Muscle layer of duodenum (tissue), 2 donors: ENCODE results near the gene FGF21.
A peak's percentile ranks its signal among the peaks of the same experiment; 100 is the strongest.
"Not testable (repeated sequence)": the region's sequence is repeated elsewhere in the genome, so short reads cannot be mapped to it uniquely, and the experiment has no call there.

ENCODE experiments used
- H3K27ac ChIP-seq: one replicate; pipeline ENCODE4 v1.7.0; 2013; ENCODE audit warnings: mild to moderate bottlenecking, low read length
- H3K27me3 ChIP-seq: one replicate; pipeline ENCODE4 v1.7.0; 2013; ENCODE audit warnings: low read depth, mild to moderate bottlenecking, control low read depth, low read length
- H3K36me3 ChIP-seq, 2 donors: one replicate each; pipeline ENCODE4 v1.7.0; 2013; ENCODE audit warnings: low read length in 2 of 2, control low read depth in 1 of 2, mild to moderate bottlenecking in 1 of 2; ENCODE audit not compliant: insufficient read depth in 2 of 2, control insufficient read depth in 1 of 2
- H3K4me1 ChIP-seq, 2 donors: one replicate each; pipeline ENCODE4 v1.7.0; 2013; ENCODE audit warnings: low read length in 2 of 2, mild to moderate bottlenecking in 2 of 2, control low read depth in 1 of 2, moderate library complexity in 1 of 2; ENCODE audit not compliant: insufficient read depth in 2 of 2, control insufficient read depth in 1 of 2
- H3K4me3 ChIP-seq, 2 donors: one replicate each; pipeline ENCODE4 v1.7.0; 2013; ENCODE audit warnings: low read length in 2 of 2, low read depth in 1 of 2, mild to moderate bottlenecking in 1 of 2
- H3K9me3 ChIP-seq, 2 donors: one replicate each; pipeline ENCODE4 v1.7.0; 2013; ENCODE audit warnings: low read length in 2 of 2, control low read depth in 1 of 2, mild to moderate bottlenecking in 1 of 2; ENCODE audit not compliant: control insufficient read depth in 1 of 2
- donor health status: healthy.

Gene FGF21

GRCh38 chr19:48755084-48755641, at the start of gene FGF21:
Gene FGF21, plus strand, starts transcription at chr19:48755524. Its CDS starts 713 bp downstream, at chr19:48756237.
- Histone ChIP-seq H3K4me3 (no peak within 1 kb of the TSS), H3K9me3 (no peaks in the 10 kb centered on the region), H3K27ac (no peak within 1 kb of the TSS), H3K27me3 (no peaks in the 10 kb centered on the region), H3K36me3 (no peaks in the 10 kb centered on the region), H3K4me1 (peaks cover 0 to 11% of the 10 kb centered on the region in 2 donors)

- no peaks in the 10 kb centered on the region for H3K27me3 ChIP-seq
Measured at GRCh38 chr19:48708471-48708870, 46.9 kb upstream of the FGF21 start.

GRCh38 chr19:48711106-48711662, 44.1 kb upstream of the FGF21 start:
- H3K4me1 ChIP-seq, result peaks cover 7 to 23% of the 10 kb centered on the region in 2 donors
- peaks cover 0 to 3% of the 10 kb centered on the region in 2 donors for H3K9me3 ChIP-seq
- H3K27ac ChIP-seq, result no peak overlapping the region
- no peak overlapping the region for H3K4me3 ChIP-seq
- H3K36me3 ChIP-seq, result no peaks in the 10 kb centered on the region
- no peaks in the 10 kb centered on the region for H3K27me3 ChIP-seq

More at GRCh38 chr19:48708471-48708870, 46.9 kb upstream of the FGF21 start:
- peaks cover 0 to 8% of the 10 kb centered on the region in 2 donors for H3K36me3 ChIP-seq
- peaks cover 6 to 9% of the 10 kb centered on the region in 2 donors for H3K4me1 ChIP-seq
- no peak overlapping the region for H3K27ac ChIP-seq
- H3K4me3 ChIP-seq, result no peak overlapping the region
- H3K9me3 ChIP-seq, result peaks cover 0 to 3% of the 10 kb centered on the region in 2 donors

- peaks cover 7 to 34% of the 10 kb centered on the region in 2 donors for H3K4me1 ChIP-seq
- no peaks in the 10 kb centered on the region for H3K36me3 ChIP-seq
- peak overlapping the region; percentile 72 to 84 for H3K4me3 ChIP-seq
- H3K27me3 ChIP-seq, result no peaks in the 10 kb centered on the region
- peaks cover 0 to 3% of the 10 kb centered on the region in 2 donors for H3K9me3 ChIP-seq
- H3K27ac ChIP-seq, result no peak overlapping the region
Measured at GRCh38 chr19:48713041-48713863, 42.1 kb upstream of the FGF21 start.

GRCh38 chr19:48713864-48714755, 41.2 kb upstream of the FGF21 start:
- H3K4me3 ChIP-seq, result peak overlapping the region; percentile 72 to 84
- H3K4me1 ChIP-seq, result peaks cover 7 to 35% of the 10 kb centered on the region in 2 donors
- peaks cover 0 to 3% of the 10 kb centered on the region in 2 donors for H3K9me3 ChIP-seq
- peak overlapping the region; percentile 91 for H3K27ac ChIP-seq
- no peaks in the 10 kb centered on the region for H3K27me3 ChIP-seq
- H3K36me3 ChIP-seq, result no peaks in the 10 kb centered on the region

GRCh38 chr19:48714759-48715675, 40.3 kb upstream of the FGF21 start:
- no peaks in the 10 kb centered on the region for H3K27me3 ChIP-seq
- H3K36me3 ChIP-seq, result no peaks in the 10 kb centered on the region
- H3K9me3 ChIP-seq, result peaks cover 0 to 3% of the 10 kb centered on the region in 2 donors
- H3K4me1 ChIP-seq, result peaks cover 7 to 44% of the 10 kb centered on the region in 2 donors
- peak overlapping the region; percentile 70 to 84 for H3K4me3 ChIP-seq
- H3K27ac ChIP-seq, result peak overlapping the region; percentile 91

GRCh38 chr19:48715681-48716171, 39.6 kb upstream of the FGF21 start:
- Histone ChIP-seq H3K4me1 (peaks cover 11 to 50% of the 10 kb centered on the region in 2 donors), H3K9me3 (peaks cover 0 to 3% of the 10 kb centered on the region in 2 donors), H3K36me3 (no peaks in the 10 kb centered on the region), H3K4me3 (peak overlapping the region; percentile 70 to 84), H3K27ac (peak overlapping the region; percentile 91), H3K27me3 (no peaks in the 10 kb centered on the region)

GRCh38 chr19:48716562-48717291, 38.6 kb upstream of the FGF21 start:
- no peaks in the 10 kb centered on the region for H3K36me3 ChIP-seq
- peaks cover 11 to 50% of the 10 kb centered on the region in 2 donors for H3K4me1 ChIP-seq
- H3K9me3 ChIP-seq, result no peaks in the 10 kb centered on the region
- no peak overlapping the region for H3K27ac ChIP-seq
- peak overlapping the region; percentile 42 to 55 for H3K4me3 ChIP-seq
- H3K27me3 ChIP-seq, result no peaks in the 10 kb centered on the region

GRCh38 chr19:48718106-48718505, 37.2 kb upstream of the FGF21 start:
- peaks cover 9 to 44% of the 10 kb centered on the region in 2 donors for H3K4me1 ChIP-seq
- not testable (repeated sequence) for H3K36me3 ChIP-seq, H3K4me3 ChIP-seq, H3K27me3 ChIP-seq, H3K27ac ChIP-seq, H3K9me3 ChIP-seq
